PFSK-1 (cell line): ENCODE data around the gene NRIP1.

ENCODE experiments used
- POLR2AphosphoS5 ChIP-seq: IDR thresholded peaks from 2 replicates; pipeline ENCODE4 v1.6.1; 2012; ENCODE audit warnings: low read depth, mild to moderate bottlenecking, control low read depth, low read length, moderate library complexity
- REST ChIP-seq, 2 experiments: IDR thresholded peaks; 2 replicates each; pipeline versions ENCODE4 v1.6.1 to v1.8.0; 2011 to 2012; ENCODE audit warnings: low read depth in 2 of 2, low read length in 2 of 2, control low read depth in 1 of 2, inconsistent platforms in 1 of 2, mild to moderate bottlenecking in 1 of 2, moderate library complexity in 1 of 2; ENCODE audit not compliant: insufficient read depth in 1 of 2
- SIN3A ChIP-seq: IDR thresholded peaks from 2 replicates; pipeline ENCODE4 v1.6.1; 2012; ENCODE audit warnings: mild to moderate bottlenecking, low read length, moderate library complexity, borderline replicate concordance; ENCODE audit not compliant: insufficient read depth

GRCh38 chr21:14923468-14923867 is 141.3 kb downstream of the NRIP1 start:
- TF ChIP-seq REST (IDR thresholded peaks at IDR 0.05; ENCODE audit: insufficient read depth in 1 of 2, low read depth in 2 of 2, low read length in 2 of 2) (no peak), SIN3A (no peak), POLR2AphosphoS5 (no peak)
